Measurements from ENCODE around the gene SMIM1.

SMIM1 gene

DNA sequence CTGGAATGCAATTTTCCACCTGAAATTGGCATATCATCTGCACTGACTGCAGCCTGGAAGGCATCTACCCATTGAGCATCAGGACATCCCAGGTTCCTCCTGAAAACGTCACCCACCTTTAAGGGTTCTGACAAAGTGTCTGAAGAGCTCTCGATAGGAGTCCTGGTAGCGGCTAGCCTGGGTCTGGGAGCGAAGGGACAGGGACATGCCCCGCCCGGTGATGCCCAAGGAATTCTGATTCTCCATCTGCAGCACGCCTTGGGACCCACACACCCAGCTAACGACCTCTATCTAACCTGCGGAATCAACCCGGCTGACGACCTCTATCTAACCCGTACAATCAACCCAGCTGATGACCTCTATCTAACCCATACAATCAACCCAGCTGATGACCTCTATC, 33.6 kb upstream of the SMIM1 start:
- Histone ChIP-seq H3K27ac (ENCODE audit: insufficient read depth, low read depth, low read length, poor library complexity, severe bottlenecking) (no peak overlapping the region), H3K36me3 (ENCODE audit: control insufficient read depth, insufficient read depth, low read length) (peaks cover 37% of the 10 kb centered on the region), H3K4me1 (ENCODE audit: control insufficient read depth, insufficient read depth, low read length) (no peaks in the 10 kb centered on the region), H3K4me3 (ENCODE audit: insufficient read depth, low read depth, low read length) (no peak overlapping the region), H3K9me3 (ENCODE audit: control insufficient read depth, low read length) (no peaks in the 10 kb centered on the region), H3K27me3 (ENCODE audit: control insufficient read depth, insufficient read depth, low read length, poor library complexity, severe bottlenecking) (no peaks in the 10 kb centered on the region)
- WGBS, 2 experiments = 92 to 96% methylated on average over 12 of the region's 12 CpGs

DNA sequence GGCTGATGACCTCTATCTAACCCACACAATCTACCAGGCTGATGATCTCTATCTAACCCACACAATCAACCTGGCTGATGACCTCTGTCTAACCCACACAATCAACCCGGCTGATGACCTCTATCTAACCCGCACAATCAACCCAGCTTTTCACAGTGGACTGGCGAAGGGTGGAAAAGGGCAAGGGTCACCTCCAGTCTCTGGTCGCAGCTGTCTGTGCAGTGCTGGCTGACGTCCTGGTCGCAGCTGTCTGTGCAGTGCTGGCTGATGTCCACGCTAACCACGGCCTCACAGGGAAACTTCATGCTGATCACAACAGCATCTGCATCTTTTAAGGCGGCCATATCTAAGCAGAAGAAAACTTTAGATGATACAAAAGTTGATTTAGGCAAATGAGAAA, 32.5 kb upstream of the SMIM1 start:
- Histone ChIP-seq H3K27me3 (ENCODE audit: control insufficient read depth, insufficient read depth, low read length, poor library complexity, severe bottlenecking) (no peaks in the 10 kb centered on the region), H3K36me3 (ENCODE audit: control insufficient read depth, insufficient read depth, low read length) (peaks cover 32% of the 10 kb centered on the region), H3K9me3 (ENCODE audit: control insufficient read depth, low read length) (no peaks in the 10 kb centered on the region), H3K4me1 (ENCODE audit: control insufficient read depth, insufficient read depth, low read length) (peaks cover 5% of the 10 kb centered on the region), H3K4me3 (ENCODE audit: insufficient read depth, low read depth, low read length) (no peak overlapping the region), H3K27ac (ENCODE audit: insufficient read depth, low read depth, low read length, poor library complexity, severe bottlenecking) (no peak overlapping the region)
- WGBS, 2 experiments = 95 to 97% methylated on average over 9 of the region's 9 CpGs

DNA sequence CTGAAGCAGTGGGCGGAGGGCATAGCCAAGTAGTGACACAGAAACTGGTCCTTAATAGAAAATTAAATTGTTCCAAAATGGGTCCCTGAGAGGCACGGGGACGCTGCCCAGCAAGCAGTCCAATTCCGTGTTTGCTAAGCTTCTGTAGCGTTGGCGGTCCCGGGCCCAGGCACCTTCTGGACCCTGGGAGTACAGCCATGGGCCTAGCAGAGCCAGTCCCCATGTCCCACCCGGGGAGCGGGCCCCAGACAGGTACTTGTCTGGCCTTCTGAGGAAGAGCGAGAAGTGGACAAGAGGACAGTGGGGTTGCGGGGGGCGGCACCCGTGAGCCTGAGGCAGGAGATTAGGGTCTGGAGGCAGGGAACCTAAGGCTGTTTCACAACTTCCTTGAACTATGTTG, 31.8 kb upstream of the SMIM1 start:
- Histone ChIP-seq H3K9me3 (ENCODE audit: control insufficient read depth, low read length) (no peaks in the 10 kb centered on the region), H3K4me3 (ENCODE audit: insufficient read depth, low read depth, low read length) (no peak overlapping the region), H3K4me1 (ENCODE audit: control insufficient read depth, insufficient read depth, low read length) (peaks cover 11% of the 10 kb centered on the region), H3K36me3 (ENCODE audit: control insufficient read depth, insufficient read depth, low read length) (peaks cover 32% of the 10 kb centered on the region), H3K27ac (ENCODE audit: insufficient read depth, low read depth, low read length, poor library complexity, severe bottlenecking) (no peak overlapping the region), H3K27me3 (ENCODE audit: control insufficient read depth, insufficient read depth, low read length, poor library complexity, severe bottlenecking) (no peaks in the 10 kb centered on the region)
- WGBS, 2 experiments = 95% methylated on average over 13 of the region's 13 CpGs

DNA sequence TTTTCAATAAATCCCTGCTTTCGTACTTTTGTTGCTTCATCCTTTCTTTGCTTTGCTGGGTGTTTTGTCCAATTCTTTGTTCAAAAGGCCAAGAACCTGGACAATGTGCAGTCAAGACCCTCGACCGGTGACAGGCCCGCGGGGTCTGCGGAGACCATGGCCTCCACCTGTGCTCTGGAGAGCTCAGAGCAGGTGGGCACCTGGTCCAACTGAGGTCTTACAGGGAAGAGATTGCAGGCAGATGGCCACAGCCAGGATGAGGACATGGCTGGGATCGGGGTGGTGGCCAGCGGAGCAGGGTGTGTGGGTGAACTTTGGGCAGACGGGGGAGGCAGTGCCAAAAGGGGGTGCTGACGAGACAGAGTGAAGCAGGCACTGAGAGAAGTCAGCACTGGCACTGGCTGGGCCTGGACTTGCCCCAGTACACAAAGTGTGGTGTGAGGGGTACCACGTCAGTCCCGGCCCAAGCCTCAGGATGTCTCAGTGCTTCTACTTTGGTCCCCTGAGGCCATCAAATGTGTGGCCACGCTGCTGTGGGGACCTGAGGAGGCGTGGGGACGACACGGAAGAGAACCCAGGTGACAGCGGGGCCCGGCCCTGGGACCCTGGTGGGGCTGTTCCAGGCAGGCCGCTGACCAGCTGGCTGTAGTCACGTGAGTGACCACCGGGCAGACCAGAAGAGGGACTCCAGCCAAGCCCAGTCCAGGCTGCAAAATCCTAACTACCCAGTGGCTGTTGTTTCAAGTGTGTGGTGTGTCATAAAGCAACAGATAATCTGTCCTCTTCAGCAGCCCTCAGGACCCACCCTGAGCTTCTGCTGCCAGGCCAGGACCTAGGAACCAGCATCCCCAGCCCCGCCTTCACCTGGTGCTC, 30.7 kb upstream of the SMIM1 start:
- Histone ChIP-seq H3K4me1 (ENCODE audit: control insufficient read depth, insufficient read depth, low read length) (peaks cover 16% of the 10 kb centered on the region), H3K4me3 (ENCODE audit: insufficient read depth, low read depth, low read length) (no peak overlapping the region), H3K9me3 (ENCODE audit: control insufficient read depth, low read length) (no peaks in the 10 kb centered on the region), H3K27ac (ENCODE audit: insufficient read depth, low read depth, low read length, poor library complexity, severe bottlenecking) (no peak overlapping the region), H3K36me3 (ENCODE audit: control insufficient read depth, insufficient read depth, low read length) (peaks cover 25% of the 10 kb centered on the region), H3K27me3 (ENCODE audit: control insufficient read depth, insufficient read depth, low read length, poor library complexity, severe bottlenecking) (no peaks in the 10 kb centered on the region)
- WGBS, 2 experiments = 96% methylated on average over 22 of the region's 22 CpGs

DNA sequence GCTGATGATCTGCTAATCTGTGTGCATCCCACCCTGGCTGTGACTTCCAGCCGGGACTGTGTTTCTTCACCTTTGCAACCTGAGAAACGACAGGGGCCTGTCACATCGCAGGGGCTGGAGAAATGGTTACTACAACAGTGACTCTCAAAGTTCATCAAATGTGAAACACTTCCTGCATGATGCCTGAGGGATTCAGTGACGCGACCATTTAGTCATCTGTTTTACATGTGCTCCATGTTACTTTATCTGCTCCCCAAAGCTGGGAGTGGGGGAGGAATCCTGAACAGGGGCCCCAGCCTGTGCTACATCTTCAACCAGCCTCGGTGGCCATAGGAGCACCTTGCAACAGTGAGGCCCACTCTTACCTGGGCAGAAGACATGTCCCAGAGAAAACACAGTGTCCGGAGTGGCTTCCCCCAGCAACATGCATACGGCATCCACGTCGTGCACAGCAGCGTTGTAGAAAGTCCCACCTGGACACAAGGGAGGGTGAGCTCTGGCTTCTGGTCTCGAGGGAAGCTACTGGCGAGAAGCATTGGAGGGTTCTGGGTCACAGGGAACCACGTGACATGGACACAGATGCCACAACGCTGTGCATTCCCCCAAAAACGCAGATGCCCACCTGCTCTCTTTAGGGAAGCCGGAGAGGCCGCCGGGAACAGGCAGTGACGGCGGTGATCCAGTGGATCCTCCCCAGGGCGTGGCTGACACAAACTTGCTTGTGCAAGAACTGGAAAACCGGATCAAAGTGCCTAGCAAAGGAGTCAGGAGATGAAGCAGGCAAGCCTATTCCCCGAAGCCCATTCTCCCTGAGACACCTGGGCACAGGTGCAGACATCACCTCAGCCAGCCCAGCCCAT, 29.9 kb upstream of the SMIM1 start:
- 95 to 96% methylated on average over 24 of the region's 24 CpGs for WGBS, 2 experiments
- H3K9me3 ChIP-seq (ENCODE audit: control insufficient read depth, low read length) = no peaks in the 10 kb centered on the region
- peaks cover 16% of the 10 kb centered on the region for H3K4me1 ChIP-seq (ENCODE audit: control insufficient read depth, insufficient read depth, low read length)
- no peak overlapping the region for H3K4me3 ChIP-seq (ENCODE audit: insufficient read depth, low read depth, low read length)
- no peaks in the 10 kb centered on the region for H3K27me3 ChIP-seq (ENCODE audit: control insufficient read depth, insufficient read depth, low read length, poor library complexity, severe bottlenecking)
- no peak overlapping the region for H3K27ac ChIP-seq (ENCODE audit: insufficient read depth, low read depth, low read length, poor library complexity, severe bottlenecking)
- peaks cover 25% of the 10 kb centered on the region for H3K36me3 ChIP-seq (ENCODE audit: control insufficient read depth, insufficient read depth, low read length)

DNA sequence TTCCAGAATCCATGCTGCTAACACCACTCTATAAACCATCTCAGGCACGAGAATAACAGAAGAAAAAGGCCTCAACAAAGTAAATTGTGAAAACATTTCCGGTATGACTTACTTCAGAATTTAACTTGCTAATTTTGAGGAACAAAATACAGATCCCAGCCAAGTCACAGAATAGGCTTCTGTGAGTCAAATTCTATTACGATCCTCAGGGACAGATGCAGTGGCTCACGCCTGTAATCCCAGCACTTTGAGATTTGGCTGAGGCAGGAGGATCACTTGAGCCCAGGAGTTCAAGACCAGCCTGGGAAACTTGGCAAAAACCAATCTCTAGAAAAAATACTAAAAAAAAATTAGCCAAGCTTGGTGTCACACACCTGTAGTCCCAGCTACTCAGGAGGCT, 29.1 kb upstream of the SMIM1 start:
- H3K4me3 ChIP-seq (ENCODE audit: insufficient read depth, low read depth, low read length) = no peak overlapping the region
- WGBS, 2 experiments = 89 to 93% methylated on average over 4 of the region's 4 CpGs
- no peak overlapping the region for H3K27ac ChIP-seq (ENCODE audit: insufficient read depth, low read depth, low read length, poor library complexity, severe bottlenecking)
- peaks cover 5% of the 10 kb centered on the region for H3K27me3 ChIP-seq (ENCODE audit: control insufficient read depth, insufficient read depth, low read length, poor library complexity, severe bottlenecking)
- H3K36me3 ChIP-seq (ENCODE audit: control insufficient read depth, insufficient read depth, low read length) = peaks cover 23% of the 10 kb centered on the region
- H3K9me3 ChIP-seq (ENCODE audit: control insufficient read depth, low read length) = no peaks in the 10 kb centered on the region
- peaks cover 16% of the 10 kb centered on the region for H3K4me1 ChIP-seq (ENCODE audit: control insufficient read depth, insufficient read depth, low read length)

DNA sequence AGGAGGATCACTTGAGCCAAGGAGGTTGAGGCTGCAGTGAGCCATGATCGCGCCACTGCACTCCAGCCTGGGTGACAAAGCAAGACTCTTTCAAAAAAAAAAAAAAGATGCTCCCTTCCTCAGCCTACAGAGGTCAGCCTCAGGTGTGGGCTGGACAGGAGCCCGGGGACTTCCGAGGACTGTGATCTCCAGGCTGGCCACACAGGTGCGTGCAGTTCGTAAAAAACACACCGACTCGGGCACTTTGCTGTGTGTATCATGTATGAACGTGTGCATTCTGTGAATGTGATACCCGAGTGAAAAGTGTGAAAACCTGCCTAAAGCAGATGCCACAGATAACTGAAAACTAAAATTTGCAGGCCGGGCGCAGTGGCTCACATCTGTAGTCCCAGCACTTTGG, 28.7 kb upstream of the SMIM1 start:
- H3K27ac ChIP-seq (ENCODE audit: insufficient read depth, low read depth, low read length, poor library complexity, severe bottlenecking) = no peak overlapping the region
- peaks cover 19% of the 10 kb centered on the region for H3K36me3 ChIP-seq (ENCODE audit: control insufficient read depth, insufficient read depth, low read length)
- no peaks in the 10 kb centered on the region for H3K9me3 ChIP-seq (ENCODE audit: control insufficient read depth, low read length)
- no peak overlapping the region for H3K4me3 ChIP-seq (ENCODE audit: insufficient read depth, low read depth, low read length)
- H3K27me3 ChIP-seq (ENCODE audit: control insufficient read depth, insufficient read depth, low read length, poor library complexity, severe bottlenecking) = peaks cover 5% of the 10 kb centered on the region
- 93 to 94% methylated on average over 12 of the region's 12 CpGs for WGBS, 2 experiments
- peaks cover 16% of the 10 kb centered on the region for H3K4me1 ChIP-seq (ENCODE audit: control insufficient read depth, insufficient read depth, low read length)

DNA sequence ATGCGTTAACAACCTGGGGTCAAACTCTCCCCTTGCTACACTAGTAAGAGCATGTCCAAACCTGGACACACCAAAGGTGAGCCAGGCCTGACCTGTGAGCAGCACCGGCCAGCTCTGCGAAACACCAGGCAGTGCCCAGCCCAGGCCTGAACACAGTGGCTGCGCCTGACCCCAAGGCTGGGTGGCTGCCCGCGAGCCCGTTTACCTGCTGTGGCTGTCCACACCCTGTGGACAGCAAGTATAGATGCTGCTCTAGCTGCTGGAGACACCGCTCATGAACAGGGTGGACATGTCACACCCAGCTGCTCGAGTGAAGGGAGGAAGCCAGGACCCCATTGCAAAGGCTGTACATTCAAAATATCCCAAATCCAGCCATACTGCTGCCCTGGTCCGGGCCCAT, 27.9 kb upstream of the SMIM1 start:
- Histone ChIP-seq H3K4me3 (ENCODE audit: insufficient read depth, low read depth, low read length) (no peak overlapping the region), H3K27me3 (ENCODE audit: control insufficient read depth, insufficient read depth, low read length, poor library complexity, severe bottlenecking) (peaks cover 11% of the 10 kb centered on the region), H3K27ac (ENCODE audit: insufficient read depth, low read depth, low read length, poor library complexity, severe bottlenecking) (no peak overlapping the region), H3K9me3 (ENCODE audit: control insufficient read depth, low read length) (no peaks in the 10 kb centered on the region), H3K4me1 (ENCODE audit: control insufficient read depth, insufficient read depth, low read length) (peaks cover 16% of the 10 kb centered on the region), H3K36me3 (ENCODE audit: control insufficient read depth, insufficient read depth, low read length) (peaks cover 17% of the 10 kb centered on the region)
- 95 to 96% methylated on average over 10 of the region's 10 CpGs for WGBS, 2 experiments

DNA sequence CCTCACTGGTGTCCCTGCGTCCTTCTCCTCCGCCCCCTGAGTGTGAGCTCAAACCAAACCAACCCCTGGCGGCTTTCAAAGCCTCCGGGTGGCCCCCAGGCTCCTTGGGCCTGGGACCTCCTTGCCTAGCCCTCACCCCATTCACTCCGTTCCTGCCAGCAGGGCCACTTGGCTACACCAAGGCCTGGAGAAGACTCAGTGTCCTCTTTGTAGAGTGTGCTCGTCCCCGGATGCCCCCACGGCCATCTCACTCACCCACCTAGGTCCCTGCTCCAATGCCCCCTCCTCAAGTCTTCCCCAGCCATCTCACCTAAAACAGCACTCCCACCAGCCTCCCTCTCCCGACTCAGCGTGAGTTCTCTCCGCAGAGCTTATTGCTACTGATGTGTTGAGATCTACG, 27.5 kb upstream of the SMIM1 start:
- 91 to 92% methylated on average over 12 of the region's 12 CpGs for WGBS, 2 experiments

More for the DNA sequence above, 27.5 kb upstream of the SMIM1 start:
- Histone ChIP-seq H3K4me1 (ENCODE audit: control insufficient read depth, insufficient read depth, low read length) (peaks cover 16% of the 10 kb centered on the region), H3K27me3 (ENCODE audit: control insufficient read depth, insufficient read depth, low read length, poor library complexity, severe bottlenecking) (peaks cover 11% of the 10 kb centered on the region), H3K4me3 (ENCODE audit: insufficient read depth, low read depth, low read length) (no peak overlapping the region), H3K27ac (ENCODE audit: insufficient read depth, low read depth, low read length, poor library complexity, severe bottlenecking) (no peak overlapping the region), H3K9me3 (ENCODE audit: control insufficient read depth, low read length) (no peaks in the 10 kb centered on the region), H3K36me3 (ENCODE audit: control insufficient read depth, insufficient read depth, low read length) (peaks cover 17% of the 10 kb centered on the region)
